Astrocyte (in vitro differentiated cells and primary cell): ENCODE measurements around the gene TTC24. TPM values are rescaled to one million over a fixed set of nuclear protein-coding genes. Genes with fewer than 3 reads are reported as not detected.
A peak's percentile ranks its signal among the peaks of the same experiment; 100 is the strongest.

Experiments
- DNase-seq: peaks from one replicate; pipeline ENCODE4 v3.0.0-alpha.2; 2010; ENCODE audit warnings: low read depth
- FAIRE-seq: peaks from 2 replicates; lab custom pipeline; 2011; peaks lifted over from hg19 to GRCh38; lab: Jason Lieb, UNC
- H2AFZ ChIP-seq: 2 replicates; pipeline ENCODE4 v1.6.0; 2012; ENCODE audit warnings: low read depth, low read length, inconsistent platforms
- H3K27ac ChIP-seq: 2 replicates; pipeline ENCODE4 v1.5.1; 2011; ENCODE audit warnings: low read depth, low read length, inconsistent platforms
- H3K27me3 ChIP-seq: 2 replicates; pipeline ENCODE4 v1.6.0; 2011; ENCODE audit warnings: low read length, inconsistent platforms; ENCODE audit not compliant: insufficient read depth
- H3K36me3 ChIP-seq: 2 replicates; pipeline ENCODE4 v1.5.1; 2011; ENCODE audit warnings: low read length, inconsistent platforms; ENCODE audit not compliant: insufficient read depth
- H3K4me1 ChIP-seq: 2 replicates; pipeline ENCODE4 v1.5.1; 2011; ENCODE audit warnings: low read length, inconsistent platforms; ENCODE audit not compliant: insufficient read depth
- H3K4me2 ChIP-seq: 2 replicates; pipeline ENCODE4 v1.6.0; 2012; ENCODE audit warnings: low read length, inconsistent platforms
- H3K4me3 ChIP-seq: 2 replicates; pipeline ENCODE4 v1.5.1; 2011; ENCODE audit warnings: low read depth, mild to moderate bottlenecking, low read length, inconsistent platforms; ENCODE audit not compliant: insufficient read depth
- H3K79me2 ChIP-seq: 2 replicates; pipeline ENCODE4 v1.6.0; 2012; ENCODE audit warnings: mild to moderate bottlenecking, low read length, inconsistent platforms; ENCODE audit not compliant: insufficient read depth
- H3K9ac ChIP-seq: 2 replicates; pipeline ENCODE4 v1.6.0; 2012; ENCODE audit warnings: mild to moderate bottlenecking, low read length, inconsistent platforms
- H3K9me3 ChIP-seq: 2 replicates; pipeline ENCODE4 v1.5.1; 2012; ENCODE audit warnings: low read depth, mild to moderate bottlenecking, low read length, inconsistent platforms; ENCODE audit not compliant: insufficient read depth
- H4K20me1 ChIP-seq: 2 replicates; pipeline ENCODE4 v1.6.0; 2012; ENCODE audit warnings: low read length, inconsistent platforms; ENCODE audit not compliant: insufficient read depth
- H3K27ac Mint-ChIP-seq: one replicate; pipeline ENCODE4 v1.8.0; 2021; ENCODE audit warnings: mild to moderate bottlenecking, mixed read lengths; ENCODE audit not compliant: unreplicated experiment
- H3K27me3 Mint-ChIP-seq: one replicate; pipeline ENCODE4 v1.8.0; 2021; ENCODE audit warnings: low read depth, mixed read lengths; ENCODE audit not compliant: unreplicated experiment
- H3K36me3 Mint-ChIP-seq: one replicate; pipeline ENCODE4 v1.8.0; 2021; ENCODE audit warnings: low read depth, mixed read lengths; ENCODE audit not compliant: unreplicated experiment
- H3K4me1 Mint-ChIP-seq: one replicate; pipeline ENCODE4 v1.8.0; 2021; ENCODE audit warnings: low read depth, mixed read lengths; ENCODE audit not compliant: unreplicated experiment
- H3K4me3 Mint-ChIP-seq: one replicate; pipeline ENCODE4 v1.8.0; 2021; ENCODE audit warnings: mild to moderate bottlenecking, moderate library complexity, mixed read lengths; ENCODE audit not compliant: unreplicated experiment
- H3K9me3 Mint-ChIP-seq: one replicate; pipeline ENCODE4 v1.8.0; 2021; ENCODE audit warnings: mild to moderate bottlenecking, mixed read lengths; ENCODE audit not compliant: unreplicated experiment
- CTCF ChIP-seq: IDR thresholded peaks from 2 replicates; pipeline ENCODE4 v1.5.1; 2011; ENCODE audit warnings: low read depth, mild to moderate bottlenecking, inconsistent platforms, low read length, moderate library complexity; ENCODE audit not compliant: insufficient read depth
- EZH2 ChIP-seq: IDR thresholded peaks from 2 replicates; pipeline ENCODE4 v1.6.1; 2012; ENCODE audit warnings: mild to moderate bottlenecking, low read length, inconsistent platforms; ENCODE audit not compliant: insufficient read depth
- total RNA-seq: library from RNA; stranded (reverse); gene quantifications from 2 replicates; pipeline ENCODE4 v1.2.1, GENCODE V29; 2021

Gene TTC24
- total RNA-seq, 1 donor from 2014 or later = not detected

GRCh38 chr1:156598731-156599432 is 19.4 kb downstream of the TTC24 start:
- no peaks in the 10 kb centered on the region for H3K9me3 Mint-ChIP-seq
- Histone ChIP-seq H3K4me2 (no peak overlapping the region), H3K27me3 (no peaks in the 10 kb centered on the region), H2AFZ (no peak overlapping the region), H3K4me3 (no peak overlapping the region), H3K36me3 (peaks cover 37% of the 10 kb centered on the region), H3K27ac (no peak overlapping the region), H3K79me2 (peaks cover 32% of the 10 kb centered on the region), H4K20me1 (peaks cover 31% of the 10 kb centered on the region), H3K9ac (no peak overlapping the region), H3K9me3 (no peaks in the 10 kb centered on the region), H3K4me1 (peaks cover 8% of the 10 kb centered on the region)
- H3K4me3 Mint-ChIP-seq = no peak overlapping the region
- H3K27me3 Mint-ChIP-seq = no peaks in the 10 kb centered on the region
- FAIRE-seq (no peak), DNase-seq (no peak)
- H3K27ac Mint-ChIP-seq = no peak overlapping the region
- TF ChIP-seq EZH2 = no peak
- H3K4me1 Mint-ChIP-seq = peaks cover 8% of the 10 kb centered on the region
- H3K36me3 Mint-ChIP-seq = peaks cover 21% of the 10 kb centered on the region

DNA sequence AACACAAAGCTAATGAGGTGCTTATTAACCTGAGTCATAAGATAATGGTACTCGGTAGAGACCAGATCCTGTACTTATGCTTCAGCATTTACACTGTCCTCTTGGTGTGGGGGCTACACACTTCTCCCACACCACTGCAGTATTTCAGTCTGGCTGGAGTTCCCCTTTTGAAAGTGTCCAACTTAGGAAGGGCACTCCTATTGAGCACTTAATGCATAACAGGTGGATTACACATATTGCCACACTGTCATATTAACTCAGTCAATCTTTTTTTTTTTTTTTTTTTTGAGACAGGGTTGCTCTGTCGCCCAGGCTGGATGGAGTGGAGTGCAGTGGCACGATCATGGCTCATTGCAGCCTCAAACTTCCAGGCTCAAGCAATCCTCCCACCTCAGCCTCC is 20.3 kb downstream of the TTC24 start:
- Histone ChIP-seq H3K9ac (peak overlapping the region; percentile 2), H3K4me3 (no peak overlapping the region), H4K20me1 (peaks cover 28% of the 10 kb centered on the region), H3K27me3 (no peaks in the 10 kb centered on the region), H3K36me3 (peaks cover 32% of the 10 kb centered on the region), H3K79me2 (peaks cover 32% of the 10 kb centered on the region), H3K9me3 (no peaks in the 10 kb centered on the region), H3K27ac (no peak overlapping the region), H3K4me1 (peaks cover 8% of the 10 kb centered on the region), H2AFZ (no peak overlapping the region), H3K4me2 (peak overlapping the region; percentile 87)
- TF ChIP-seq EZH2 = no peak
- TF ChIP-seq CTCF = no peak
- Mint-ChIP-seq H3K4me3 (no peak overlapping the region), H3K27ac (no peak overlapping the region), H3K36me3 (peaks cover 19% of the 10 kb centered on the region), H3K27me3 (no peaks in the 10 kb centered on the region), H3K4me1 (peaks cover 8% of the 10 kb centered on the region), H3K9me3 (no peaks in the 10 kb centered on the region)
- DNase-seq = no peak
- FAIRE-seq = no peak

GRCh38 chr1:156600733-156601121 is 21.2 kb downstream of the TTC24 start:
- Histone ChIP-seq H3K36me3 (peaks cover 29% of the 10 kb centered on the region), H3K79me2 (peaks cover 32% of the 10 kb centered on the region), H3K4me2 (peak overlapping the region; percentile 87), H3K9ac (peak overlapping the region; percentile 91), H3K4me1 (peaks cover 8% of the 10 kb centered on the region), H4K20me1 (peaks cover 26% of the 10 kb centered on the region), H3K9me3 (no peaks in the 10 kb centered on the region), H3K27me3 (no peaks in the 10 kb centered on the region), H3K27ac (peak overlapping the region; percentile 67), H3K4me3 (peak overlapping the region; percentile 96), H2AFZ (peak overlapping the region; percentile 91)
- H3K36me3 Mint-ChIP-seq = peaks cover 16% of the 10 kb centered on the region
- H3K27me3 Mint-ChIP-seq = no peaks in the 10 kb centered on the region
- DNase-seq (no peak), FAIRE-seq (no peak)
- H3K4me3 Mint-ChIP-seq = peak overlapping the region; percentile 100
- H3K4me1 Mint-ChIP-seq = peaks cover 8% of the 10 kb centered on the region
- H3K9me3 Mint-ChIP-seq = no peaks in the 10 kb centered on the region
- TF ChIP-seq EZH2 (no peak), CTCF (no peak)
- H3K27ac Mint-ChIP-seq = peak overlapping the region; percentile 99
